Measurements from ENCODE around the gene PTGER3.

The PTGER3 gene

DNA sequence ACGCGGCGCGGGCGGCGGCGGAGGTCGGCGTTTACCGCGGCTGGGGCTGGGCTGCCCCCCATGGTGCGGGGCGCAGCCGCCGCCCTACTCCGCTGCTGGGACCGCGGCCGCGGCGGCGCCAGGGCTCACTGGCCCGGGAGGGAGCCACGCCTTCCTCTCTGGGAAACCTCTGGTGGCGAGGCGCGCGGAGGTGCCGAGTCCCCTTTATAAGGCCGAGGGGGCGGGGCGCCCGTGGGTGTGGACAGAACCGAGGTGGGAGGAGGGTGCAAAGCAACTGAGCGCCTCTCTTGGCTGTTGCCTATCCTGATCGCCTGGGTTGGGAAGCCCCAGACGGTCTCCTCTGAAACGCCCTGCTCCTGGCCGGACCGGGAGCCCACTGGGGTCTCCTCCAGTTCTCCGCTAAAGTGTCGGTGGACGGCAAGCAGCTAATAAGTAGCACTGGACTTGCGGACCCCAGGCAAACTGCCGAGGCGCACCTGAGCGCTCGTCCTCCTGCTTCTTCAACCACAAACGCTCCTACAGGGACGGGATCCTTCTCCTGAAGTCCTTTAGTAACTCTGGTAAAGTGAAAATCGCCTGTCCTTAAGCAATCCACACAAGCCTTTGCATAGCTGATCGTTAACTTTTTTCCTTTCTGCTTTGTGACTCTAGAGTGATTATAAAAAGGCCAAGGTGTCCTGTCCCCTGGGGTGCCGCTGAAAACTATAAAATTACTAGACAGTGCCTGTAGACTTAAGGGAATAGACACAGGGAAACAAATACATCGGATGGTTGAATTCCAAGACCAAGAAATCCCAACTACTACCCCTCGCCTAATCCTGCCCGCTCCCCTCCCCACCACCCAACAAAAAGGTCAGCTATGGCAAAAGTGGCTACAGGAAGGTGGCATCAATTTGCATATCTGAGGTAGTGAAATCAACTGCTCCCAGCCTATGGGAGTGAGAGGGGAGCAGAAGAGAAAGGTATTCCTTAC lies at the start of gene PTGER3:
PTGER3 (minus strand) TSS at position 182 of the 973 bp plus-strand sequence. CDS start 239 bp downstream, outside the sequence.
- DNase-seq (ENCODE audit: low read depth in 2 of 2): peak in 1 of 2 donors; percentile 15

DNA sequence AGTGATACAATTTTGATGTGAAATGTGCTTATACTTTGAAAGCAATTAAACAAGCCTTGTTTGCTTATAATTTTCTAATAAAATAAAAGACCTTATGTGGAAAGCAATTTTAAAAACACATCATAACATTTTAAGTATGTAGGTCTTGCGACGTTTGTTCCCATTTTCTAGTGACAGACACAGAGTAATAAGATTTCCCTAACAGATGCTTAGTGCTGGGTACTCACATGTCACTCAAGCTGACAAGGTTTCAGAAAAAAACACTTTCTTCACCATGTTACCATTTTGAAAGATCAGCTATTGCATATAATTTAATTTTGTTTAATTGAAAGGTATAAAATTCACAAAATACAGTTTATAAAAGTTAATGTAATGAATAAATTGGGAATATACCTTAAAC lies 47.3 kb upstream of the PTGER3 start:
- DNase-seq (ENCODE audit: low read depth in 2 of 2): no peak

DNA sequence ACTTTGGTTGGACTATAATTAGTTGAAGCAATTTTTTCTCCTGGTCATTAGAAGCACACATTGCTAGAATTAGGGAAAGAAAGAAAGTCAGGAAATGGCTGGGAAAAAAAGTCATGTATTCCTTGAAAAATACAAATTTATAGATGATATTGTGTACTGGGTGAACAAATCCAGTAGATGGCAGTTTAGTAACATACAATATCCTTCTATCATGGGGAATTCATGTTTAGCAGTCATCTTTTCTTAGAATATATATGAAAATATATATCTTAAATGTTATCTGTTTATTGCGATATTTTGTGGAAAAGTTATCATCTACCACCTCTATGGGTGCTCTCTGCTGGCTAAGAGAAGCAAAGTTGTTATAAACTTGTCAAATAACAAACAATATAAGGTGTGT lies 46.3 kb upstream of the PTGER3 start:
- DNase-seq (ENCODE audit: low read depth in 2 of 2): no peak

DNA sequence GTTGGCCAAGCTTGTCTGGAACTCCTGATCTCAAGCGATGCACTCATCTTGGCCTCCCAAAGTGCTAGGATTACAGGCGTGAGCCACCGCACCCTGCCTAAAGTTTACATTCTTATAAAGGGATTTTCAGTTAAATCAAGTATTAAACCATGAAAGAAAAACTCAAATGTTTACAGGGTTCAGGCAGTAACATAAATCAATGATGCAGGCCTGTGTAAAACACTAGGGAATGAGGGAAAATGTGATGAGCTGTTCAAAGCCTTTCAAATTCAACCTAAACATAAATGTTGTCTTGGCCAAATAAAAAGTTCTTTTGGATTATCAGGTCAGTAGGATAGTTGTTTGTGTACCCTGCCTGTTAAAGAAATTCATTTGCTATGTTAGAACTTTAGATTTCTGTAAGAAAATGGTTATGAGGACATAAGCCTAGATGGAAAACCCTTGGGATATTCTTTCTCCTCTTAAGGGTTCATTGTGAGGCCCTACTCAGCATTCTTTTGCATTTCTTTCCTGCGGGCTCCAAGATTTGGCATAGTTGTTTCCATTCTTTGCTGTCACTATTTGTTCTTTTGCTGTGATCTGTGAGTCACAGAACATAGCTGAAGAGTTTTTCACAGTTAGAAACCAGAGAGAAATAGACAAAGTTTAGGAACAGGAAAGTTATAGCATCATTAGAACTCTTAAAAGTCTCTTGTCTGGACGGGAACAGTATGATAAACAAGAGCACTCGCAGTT lies 42.1 kb upstream of the PTGER3 start:
- DNase-seq (ENCODE audit: low read depth in 2 of 2): no peak

DNA sequence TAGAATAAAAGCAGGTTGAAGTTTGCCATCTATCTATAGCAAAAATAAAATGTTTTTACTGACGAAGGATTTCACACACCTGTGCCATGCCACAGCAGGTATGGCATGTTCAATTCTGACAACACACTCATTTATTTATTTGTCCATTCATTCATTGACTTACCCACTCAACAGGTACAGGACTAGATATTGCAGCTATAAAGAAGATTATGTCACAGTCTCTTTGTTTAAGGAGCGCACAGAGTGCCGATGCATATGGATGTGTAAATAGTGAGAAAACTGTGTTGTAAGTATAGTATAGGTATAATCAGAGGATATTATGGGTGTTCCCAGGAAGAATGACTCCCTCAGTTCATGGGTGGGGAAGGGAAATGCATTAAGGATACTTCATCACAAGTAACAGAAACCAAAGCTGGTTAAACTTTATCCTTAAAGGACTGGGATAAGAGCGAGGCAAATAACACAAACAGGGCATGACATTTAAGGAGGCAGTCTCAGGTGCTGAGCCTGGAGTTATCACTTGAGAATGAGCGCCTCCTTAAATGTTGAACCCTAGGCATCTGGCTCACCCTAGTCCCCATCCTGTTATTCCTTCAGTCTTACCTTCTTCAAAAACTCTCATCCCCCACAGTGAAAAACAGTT lies 41.1 kb upstream of the PTGER3 start:
- DNase-seq (ENCODE audit: low read depth in 2 of 2): no peak

DNA sequence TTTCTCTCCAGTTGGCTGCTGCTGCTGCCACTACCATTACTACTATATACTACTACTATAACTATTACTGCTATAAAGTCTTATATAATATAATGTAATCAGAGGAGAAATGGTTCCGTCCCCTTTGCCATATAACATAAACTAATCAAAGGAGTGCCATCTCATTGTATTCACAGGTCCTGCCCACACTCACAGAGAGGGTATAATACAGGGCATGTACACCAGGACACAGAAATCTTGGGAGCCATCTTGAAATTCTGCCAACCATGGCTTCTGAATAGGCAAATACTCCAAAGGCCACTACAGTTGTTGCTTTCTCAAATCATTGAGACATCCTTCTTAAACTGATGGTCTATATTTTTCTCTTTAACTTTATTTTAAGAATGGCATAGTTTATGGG lies 40.1 kb upstream of the PTGER3 start:
- no peak for DNase-seq (ENCODE audit: low read depth in 2 of 2)

DNA sequence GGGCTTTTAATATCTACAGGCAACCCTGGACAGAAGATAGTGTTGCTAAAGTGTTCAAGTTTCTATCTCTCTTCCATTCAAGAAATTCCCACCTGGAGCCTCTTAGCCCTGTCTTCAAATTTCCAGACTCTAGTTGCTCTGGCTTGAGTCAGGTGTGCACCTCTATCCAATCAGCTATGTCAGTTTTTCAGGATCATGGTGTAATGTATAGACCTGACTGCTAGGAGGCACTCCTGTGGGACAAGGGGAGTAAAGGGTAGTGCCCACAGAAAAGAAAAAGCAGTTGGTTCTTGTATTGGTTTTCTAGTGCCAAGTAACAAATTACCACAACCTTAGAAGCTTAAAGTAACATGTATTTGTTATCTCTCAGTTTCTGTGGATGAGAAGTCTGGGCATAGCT lies 39.4 kb upstream of the PTGER3 start:
- DNase-seq (ENCODE audit: low read depth in 2 of 2): no peak

DNA sequence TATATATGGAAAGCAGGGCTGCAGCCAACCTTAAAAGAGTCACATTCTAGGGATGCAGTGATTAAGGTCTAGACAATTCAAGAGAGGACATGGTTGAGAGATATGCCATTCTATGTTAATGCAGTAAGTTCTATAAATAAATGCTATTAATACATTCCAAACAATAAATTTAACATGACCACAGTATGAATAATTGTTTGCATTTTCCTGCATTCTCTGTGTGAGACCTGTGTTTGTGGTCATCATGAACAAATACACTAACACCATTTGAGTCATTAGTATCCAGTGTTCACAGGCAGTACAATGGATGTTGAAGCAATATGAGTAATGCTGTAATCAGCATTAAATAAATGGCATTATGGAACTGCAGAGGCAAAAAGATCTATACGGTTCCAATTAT lies 38.7 kb upstream of the PTGER3 start:
- DNase-seq (ENCODE audit: low read depth in 2 of 2): no peak

DNA sequence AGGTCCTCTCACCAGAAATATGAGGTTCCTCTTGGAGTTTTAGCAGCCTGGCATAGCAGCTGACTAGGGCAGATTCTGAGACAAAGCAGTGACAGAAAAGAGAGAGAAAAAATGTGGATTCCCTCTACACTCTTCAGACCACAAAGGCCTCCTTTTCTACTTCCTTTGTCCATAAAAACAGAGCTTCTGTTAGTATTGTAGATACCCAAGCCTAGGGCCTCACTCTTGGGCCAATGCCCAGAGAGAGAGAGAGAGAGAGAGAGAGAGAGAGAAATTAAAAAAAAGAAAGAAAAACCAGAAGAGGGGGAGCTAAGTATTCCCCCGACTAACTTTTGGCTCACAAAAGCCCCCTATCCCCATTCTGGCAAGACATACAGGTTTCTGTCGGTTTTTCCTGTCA lies 35.7 kb upstream of the PTGER3 start:
- DNase-seq (ENCODE audit: low read depth in 2 of 2): no peak

DNA sequence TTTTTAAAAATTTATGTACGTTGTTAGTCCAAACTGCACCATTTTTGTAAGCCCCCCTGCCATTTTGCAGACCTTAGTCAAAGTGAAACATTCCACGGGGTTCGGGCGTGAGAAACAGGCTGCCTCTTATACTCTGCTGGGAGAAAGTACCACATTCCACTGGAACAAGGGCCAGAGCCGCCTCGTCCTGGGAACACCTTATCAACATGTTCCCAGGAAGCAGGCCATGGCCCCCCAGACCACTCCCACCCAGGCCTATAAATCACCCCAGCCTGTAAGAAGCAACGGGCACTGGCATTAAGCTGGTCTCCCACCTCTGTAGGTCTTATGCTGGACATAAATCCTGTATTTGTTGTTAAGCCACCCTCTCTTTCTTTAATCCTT lies 34.1 kb upstream of the PTGER3 start:
- no peak for DNase-seq (ENCODE audit: low read depth in 2 of 2)

DNA sequence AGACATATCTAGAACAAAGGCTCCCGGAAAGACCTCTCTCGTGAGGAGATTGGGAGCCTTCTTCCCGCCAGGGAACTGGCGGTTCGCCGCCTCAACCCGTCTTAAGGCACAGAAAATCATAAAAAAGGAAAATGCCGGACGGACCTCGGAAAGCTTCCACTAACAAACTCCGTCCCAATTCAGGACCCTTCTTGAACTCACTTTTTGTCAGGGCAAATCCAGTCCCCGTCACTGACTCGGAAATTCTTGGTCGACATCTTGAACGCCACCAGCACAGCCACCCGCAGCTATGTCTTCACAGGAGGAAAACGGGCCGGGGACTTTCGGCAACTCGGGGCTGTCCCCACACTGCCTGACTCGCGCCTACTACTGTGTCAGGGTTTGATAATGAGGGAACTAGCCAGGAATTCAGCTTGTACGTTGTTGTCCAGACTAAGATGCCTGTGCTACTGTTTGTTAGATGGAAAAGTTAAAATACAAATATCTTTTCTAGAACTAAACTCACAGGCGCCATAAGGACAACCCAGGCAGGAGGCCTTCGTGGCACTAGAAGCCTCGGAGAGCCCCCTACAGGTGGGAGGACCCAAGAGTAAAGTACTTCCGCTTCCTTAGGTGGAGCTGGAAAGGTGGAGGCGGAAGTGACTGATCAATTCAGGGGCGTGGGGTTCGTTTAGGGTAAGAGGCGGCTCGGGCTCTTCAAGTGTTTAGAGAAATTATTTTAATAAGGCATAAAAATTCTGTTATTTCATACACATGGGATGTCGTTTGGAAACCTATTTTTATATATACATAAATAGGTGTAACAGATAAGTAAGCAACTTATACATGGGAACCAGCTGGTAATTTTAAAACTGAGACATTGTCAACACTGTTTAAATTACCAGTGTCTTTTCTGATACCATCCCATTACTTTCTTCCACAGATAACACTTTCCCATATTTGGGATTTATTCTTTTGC lies 33.4 kb upstream of the PTGER3 start, which contains the start of gene ZRANB2:
ZRANB2 (minus strand) TSS at position 297 of the 958 bp plus-strand sequence; CDS start at position 257, 40 bp downstream.
- DNase-seq (ENCODE audit: low read depth in 2 of 2): peak; percentile 73 to 77

DNA sequence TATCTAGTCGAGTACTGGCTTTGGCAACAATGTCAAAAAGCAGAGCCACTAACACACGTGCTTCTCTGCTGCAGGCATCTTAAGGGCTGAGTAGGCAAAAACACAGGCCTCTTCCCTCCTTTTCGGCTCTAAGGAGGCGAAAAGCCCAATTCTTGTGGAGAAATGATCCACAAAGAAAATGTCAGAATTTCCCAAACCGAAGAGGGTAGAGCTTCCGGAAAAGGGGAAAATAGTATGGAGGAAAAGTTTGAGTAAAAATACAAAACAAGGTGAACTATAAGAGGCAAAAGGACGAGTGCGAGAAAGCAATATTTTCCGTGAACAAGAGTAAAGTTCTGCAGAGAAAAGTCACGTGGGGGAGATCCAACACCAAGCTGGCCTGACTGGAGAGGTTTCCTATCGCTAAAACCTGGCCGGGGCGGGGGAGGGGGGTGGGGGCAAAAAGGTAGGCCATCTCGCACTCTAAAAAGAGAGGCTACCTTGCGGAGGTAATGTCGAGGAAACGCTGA lies 32.7 kb upstream of the PTGER3 start:
- no peak for DNase-seq (ENCODE audit: low read depth in 2 of 2)

DNA sequence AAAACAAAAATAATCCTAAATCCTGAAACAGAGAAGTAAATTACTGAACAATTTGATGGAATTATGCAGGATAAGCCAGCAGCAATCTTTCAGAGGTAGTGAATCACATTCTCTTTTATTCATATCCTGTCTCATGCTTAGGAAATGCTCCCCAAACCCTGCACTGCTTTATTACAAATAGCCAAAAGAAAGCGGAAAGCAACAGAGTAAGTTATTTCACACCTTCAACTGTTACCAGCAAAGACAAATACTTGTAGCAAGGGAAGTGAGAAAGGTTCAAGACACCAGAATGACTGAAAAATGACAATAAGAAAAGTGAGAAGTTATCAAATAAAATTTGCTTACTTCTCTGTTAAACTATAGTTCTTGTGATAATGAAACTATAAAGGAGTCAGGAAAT lies 27.1 kb upstream of the PTGER3 start:
- DNase-seq (ENCODE audit: low read depth in 2 of 2): no peak

DNA sequence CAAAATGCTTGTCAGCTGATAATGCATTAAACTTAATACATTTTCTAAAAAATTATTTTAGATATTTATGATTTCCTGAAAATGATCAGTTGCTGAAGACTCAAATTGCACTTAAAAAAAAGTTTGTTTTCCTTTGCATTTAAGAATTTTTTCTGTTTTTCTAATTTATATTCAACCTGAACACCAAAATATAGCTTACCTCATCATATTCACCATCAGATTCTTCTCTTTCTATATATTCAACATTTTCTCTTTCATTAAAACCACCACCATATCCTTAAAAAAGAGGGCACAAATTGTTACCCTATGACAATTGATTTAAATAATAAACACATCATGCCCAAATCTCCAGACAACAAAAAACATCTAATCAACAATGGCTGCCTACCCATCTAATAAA lies 24.7 kb upstream of the PTGER3 start:
- no peak for DNase-seq (ENCODE audit: low read depth in 2 of 2)

DNA sequence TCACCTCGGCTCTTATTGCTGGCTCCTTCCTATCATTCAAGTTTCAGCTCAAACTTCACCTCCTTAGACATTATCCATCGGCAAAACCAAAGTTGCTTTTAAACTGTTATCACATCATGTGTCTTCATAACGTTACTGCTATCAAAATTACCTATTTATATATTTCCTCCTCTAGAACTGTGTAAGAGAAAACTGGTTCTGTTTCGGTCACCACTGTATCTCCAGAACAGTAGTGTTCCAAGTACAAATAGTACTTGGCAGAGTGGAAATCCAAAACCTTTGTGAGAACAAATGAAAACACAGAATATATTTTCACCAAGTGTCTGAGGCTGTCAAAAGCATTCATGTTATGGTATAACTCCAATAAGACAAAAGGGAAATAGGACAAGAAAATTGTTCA lies 24.1 kb upstream of the PTGER3 start:
- DNase-seq (ENCODE audit: low read depth in 2 of 2): no peak

DNA sequence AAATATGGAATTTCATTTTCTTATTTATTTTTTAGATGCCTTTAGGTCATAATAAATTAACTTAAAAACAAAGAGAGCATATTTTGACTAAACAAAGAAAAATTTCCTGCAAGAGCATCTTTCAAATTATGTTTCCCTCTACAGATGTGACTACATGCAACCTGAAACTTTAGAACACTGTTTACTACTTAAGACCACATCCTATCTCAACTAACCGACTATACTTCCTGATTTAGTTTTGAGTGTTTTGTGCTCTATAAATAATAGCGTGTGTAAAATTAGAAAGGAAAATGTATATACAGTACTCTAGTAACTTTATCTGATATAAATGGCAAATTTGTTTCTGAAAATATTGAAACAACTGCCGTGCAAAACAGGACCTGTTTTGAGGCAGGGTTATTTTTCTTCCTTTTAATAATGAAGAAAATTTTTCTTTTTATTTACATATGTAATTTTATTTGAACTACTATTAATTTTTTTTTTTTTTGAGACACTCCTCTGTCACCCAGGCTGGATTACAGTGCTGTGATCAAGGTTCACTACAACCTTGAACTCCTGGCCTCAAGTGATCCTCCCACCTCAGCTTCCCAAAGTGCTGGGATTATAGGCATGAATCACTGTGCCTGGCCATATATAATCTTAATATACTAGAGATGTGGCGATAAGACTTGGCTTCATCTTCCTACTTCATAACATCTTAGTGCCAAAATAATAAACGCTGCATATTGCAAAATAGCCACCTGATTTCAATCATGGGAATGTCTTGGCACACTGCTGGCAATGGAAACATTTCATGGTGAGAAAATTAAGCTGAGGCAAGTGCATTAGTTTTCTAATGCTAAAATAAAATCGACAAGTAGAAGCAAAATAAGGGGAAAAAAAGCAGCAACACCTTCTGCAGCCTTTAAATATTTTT lies 21.0 kb upstream of the PTGER3 start:
- no peak for DNase-seq (ENCODE audit: low read depth in 2 of 2)

DNA sequence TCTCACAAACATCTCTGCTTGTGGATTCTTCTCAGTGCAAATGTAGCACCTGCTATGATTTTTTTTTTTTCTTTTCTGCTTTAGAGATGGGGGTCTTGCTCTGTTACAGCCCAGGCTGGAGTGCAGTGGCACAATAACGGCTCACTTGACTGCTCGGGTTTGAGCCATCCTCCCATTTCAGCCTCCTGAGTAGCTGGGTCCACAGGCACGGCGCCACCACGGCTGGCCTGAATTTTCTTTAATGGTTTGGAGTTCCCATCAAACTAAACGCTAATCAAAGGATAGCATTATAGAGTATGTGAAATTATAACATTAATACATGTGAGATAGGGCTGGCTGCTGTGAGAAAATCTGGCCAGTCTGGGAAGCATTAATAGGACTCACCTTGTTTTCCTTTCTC lies 7.2 kb upstream of the PTGER3 start:
- no peak for DNase-seq (ENCODE audit: low read depth in 2 of 2)

DNA sequence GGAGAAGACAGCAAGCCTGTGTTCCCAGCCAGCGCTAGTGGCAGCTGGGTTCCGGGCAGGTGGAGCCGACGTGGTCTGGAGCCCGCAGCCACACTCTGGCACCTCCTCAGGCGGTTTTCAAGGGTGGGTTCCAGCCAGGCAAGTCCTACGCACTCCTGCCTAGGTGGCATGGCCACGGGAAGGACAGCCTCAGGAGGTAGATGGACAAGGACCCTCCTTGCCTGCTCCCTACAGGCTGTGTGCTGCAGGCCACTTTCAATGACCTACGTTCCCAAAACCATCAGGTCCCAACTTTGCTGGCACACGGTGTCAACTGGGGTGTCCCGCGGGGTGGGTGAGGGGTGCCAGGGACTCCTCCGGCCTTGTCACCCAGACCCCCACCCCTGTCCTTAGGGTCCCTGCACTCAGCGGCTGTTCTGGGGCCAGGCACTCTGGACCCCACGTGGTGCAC lies 6.7 kb upstream of the PTGER3 start:
- DNase-seq (ENCODE audit: low read depth in 2 of 2): no peak

DNA sequence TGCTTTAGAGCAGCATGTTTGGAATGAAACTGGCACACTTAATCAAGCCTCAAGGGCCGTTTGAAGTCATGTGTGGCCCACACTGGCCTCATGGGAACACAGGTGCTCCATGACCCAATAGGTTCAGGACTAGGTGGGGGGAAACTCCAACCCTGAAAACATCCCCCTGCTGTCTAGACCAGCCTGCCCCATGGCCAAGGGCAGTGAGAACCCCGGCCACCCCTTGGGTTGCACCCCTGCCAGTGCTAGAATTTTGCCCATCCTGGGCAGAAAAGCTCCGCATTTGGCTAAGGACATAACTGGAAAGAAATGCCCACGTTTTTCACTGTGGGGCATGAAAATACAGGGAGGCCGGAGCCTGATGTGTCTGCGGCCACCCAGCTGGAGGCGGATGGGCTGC lies 6.1 kb upstream of the PTGER3 start:
- DNase-seq (ENCODE audit: low read depth in 2 of 2): no peak

DNA sequence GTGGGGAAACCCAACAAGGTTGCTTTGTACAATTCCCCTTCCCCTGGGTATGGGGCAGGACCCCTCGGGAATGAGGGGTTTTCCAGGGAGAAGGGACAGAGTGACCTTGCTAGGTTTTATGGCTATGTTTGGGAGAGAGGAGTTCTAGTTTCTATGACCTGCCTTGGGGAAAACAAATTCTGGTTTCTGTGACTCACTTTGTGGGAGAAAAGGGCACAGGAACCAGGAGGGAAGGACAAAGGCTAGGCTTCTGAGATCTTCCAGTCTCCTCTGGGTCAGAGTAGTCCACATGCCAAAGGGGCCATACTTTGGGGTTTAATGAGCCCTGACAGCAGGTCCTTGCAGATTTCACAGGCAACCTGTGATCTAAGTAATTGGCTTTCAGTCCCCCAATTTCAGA lies 5.5 kb upstream of the PTGER3 start:
- DNase-seq (ENCODE audit: low read depth in 2 of 2): no peak
